ENCODE data around the gene LCE3B.

Gene LCE3B

GRCh38 chr1:152582647-152583046 is 31.0 kb upstream of the LCE3B start:
- no peak for TF ChIP-seq CTCF (IDR thresholded peaks at IDR 0.05; ENCODE audit: insufficient read depth, low read length, missing control alignments)
- ChIA-PET POLR2A (no interaction called here), CTCF (no interaction called here)
- no peak overlapping the region for H3K4me3 ChIP-seq (ENCODE audit: low read depth, low read length)
- DNase-seq (ENCODE audit: low read depth, low spot score), result no peak

GRCh38 chr1:152585586-152585985 is 28.0 kb upstream of the LCE3B start:
- no peak overlapping the region for H3K4me3 ChIP-seq (ENCODE audit: low read depth, low read length)
- POLR2A ChIA-PET, result no interaction called here
- no peak for DNase-seq (ENCODE audit: low read depth, low spot score)
- CTCF ChIA-PET, result no interaction called here
- no peak for TF ChIP-seq CTCF (IDR thresholded peaks at IDR 0.05; ENCODE audit: insufficient read depth, low read length, missing control alignments)

- no peak overlapping the region for H3K4me3 ChIP-seq (ENCODE audit: low read depth, low read length)
- ChIA-PET POLR2A (no interaction called here), CTCF (no interaction called here)
- no peak for TF ChIP-seq CTCF (IDR thresholded peaks at IDR 0.05; ENCODE audit: insufficient read depth, low read length, missing control alignments)
- no peak for DNase-seq (ENCODE audit: low read depth, low spot score)
Observed at GRCh38 chr1:152596986-152597385, 16.6 kb upstream of the LCE3B start.

GRCh38 chr1:152599934-152600333 is 13.7 kb upstream of the LCE3B start, which contains the start of gene LCE3C:
TSS of gene LCE3C (plus strand) at chr1:152600234. CDS start at chr1:152600732, 498 bp downstream.
- ChIA-PET POLR2A (no interaction called here), CTCF (no interaction called here)
- TF ChIP-seq CTCF (IDR thresholded peaks at IDR 0.05; ENCODE audit: insufficient read depth, low read length, missing control alignments), result no peak
- no peak for DNase-seq (ENCODE audit: low read depth, low spot score)
- no peak within 1 kb of the TSS for H3K4me3 ChIP-seq (ENCODE audit: low read depth, low read length)

GRCh38 chr1:152621993-152622392 is 8.4 kb downstream of the LCE3B start:
- ChIA-PET POLR2A (no interaction called here), CTCF (no interaction called here)
- no peak overlapping the region for H3K4me3 ChIP-seq (ENCODE audit: low read depth, low read length)
- DNase-seq (ENCODE audit: low read depth, low spot score), result no peak
- TF ChIP-seq CTCF (IDR thresholded peaks at IDR 0.05; ENCODE audit: insufficient read depth, low read length, missing control alignments), result no peak

- no peak for TF ChIP-seq CTCF (IDR thresholded peaks at IDR 0.05; ENCODE audit: insufficient read depth, low read length, missing control alignments)
- no peak for DNase-seq (ENCODE audit: low read depth, low spot score)
- POLR2A ChIA-PET, result no interaction called here
- CTCF ChIA-PET, result no interaction called here
- no peak within 1 kb of the TSS for H3K4me3 ChIP-seq (ENCODE audit: low read depth, low read length)
Observed at GRCh38 chr1:152622803-152623202, 9.2 kb downstream of the LCE3B start, which contains the start of gene LCE3A. TSS of gene LCE3A (minus strand) at chr1:152623103. CDS start at chr1:152623103, 0 bp downstream.
